ENCODE measurements around the gene HYPK.

Gene HYPK

DNA sequence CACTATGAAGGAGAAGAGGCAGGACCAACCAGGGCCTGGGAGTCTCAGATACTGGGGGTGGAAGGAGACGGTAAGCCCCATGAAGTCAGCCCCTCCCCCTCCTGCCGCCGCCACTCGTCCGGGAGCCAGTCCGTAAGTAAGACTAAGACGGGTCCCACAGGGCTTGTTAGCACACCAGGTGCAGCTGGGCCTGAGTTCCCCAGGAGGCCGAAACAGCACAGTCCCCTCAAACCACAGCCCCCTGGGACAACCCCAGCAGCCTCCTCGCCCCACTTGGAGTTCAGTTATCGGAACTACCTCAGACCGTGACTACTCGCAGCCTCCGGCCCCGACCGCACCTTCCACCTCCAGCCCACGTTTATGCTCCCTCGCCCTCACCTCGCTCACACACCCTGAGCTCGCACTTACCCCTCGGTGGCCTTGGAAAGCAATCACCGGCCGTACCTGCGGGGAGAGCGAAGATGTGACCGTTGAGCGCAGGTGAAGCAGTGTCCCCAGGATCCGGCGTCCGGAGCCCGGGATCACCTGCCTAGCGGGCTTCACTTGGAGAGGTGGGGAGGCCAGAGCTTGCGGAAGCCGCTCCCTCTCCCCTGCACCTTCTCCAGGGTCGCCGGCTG lies 24.2 kb upstream of the HYPK start:
- no peak for TF ChIP-seq Cebpa-rat (IDR thresholded peaks at IDR 0.05)
- Histone ChIP-seq H3K4me2 (peak overlapping the region; percentile 93), H3K9me3 (no peaks in the 10 kb centered on the region), H3K27ac (peak overlapping the region; percentile 86), H4K20me1 (peaks cover 53% of the 10 kb centered on the region), H3K36me3 (peaks cover 33% of the 10 kb centered on the region), H3K4me3 (peak overlapping the region; percentile 67), H3K9ac (peak overlapping the region; percentile 82; the same call in 1 of the 2 replicates), H3K4me1 (peaks cover 39% of the 10 kb centered on the region), H3K27me3 (no peaks in the 10 kb centered on the region)

DNA sequence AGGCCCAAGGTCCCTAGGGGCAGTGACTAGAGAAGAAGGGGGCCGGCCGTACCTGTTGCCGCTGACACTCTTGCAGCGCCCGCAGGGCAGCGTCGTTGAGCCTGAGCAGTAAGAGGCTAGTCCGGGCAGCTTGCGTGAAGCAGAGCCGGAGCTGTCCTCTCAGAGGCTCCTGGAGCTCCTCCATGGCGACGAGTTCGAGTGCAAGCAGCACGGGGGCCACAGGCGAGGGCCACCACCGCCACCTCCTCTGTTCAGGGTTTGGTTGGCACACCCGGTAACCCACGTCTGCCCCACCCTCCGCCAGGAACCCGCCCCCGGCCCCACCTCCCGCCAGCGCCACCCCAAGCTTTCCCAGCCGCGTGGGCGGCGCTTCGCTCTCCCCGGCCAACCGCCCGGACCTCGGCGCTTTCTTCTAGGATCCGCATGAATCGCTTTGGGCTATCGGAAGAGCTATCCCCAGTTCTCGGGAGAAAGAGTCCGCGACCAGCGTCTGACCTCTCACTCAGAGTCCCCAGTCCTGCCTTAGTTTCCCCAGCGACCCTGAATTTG lies 23.6 kb upstream of the HYPK start, which contains the start of gene ELL3:
Gene ELL3, minus strand, starts transcription at position 249 of the 549 bp plus-strand sequence. Its CDS starts 65 bp downstream, at position 184.
- H3K27me3 ChIP-seq: no peaks in the 10 kb centered on the region
- TF ChIP-seq Cebpa-rat (IDR thresholded peaks at IDR 0.05): no peak
- H3K36me3 ChIP-seq: peaks cover 27% of the 10 kb centered on the region
- H3K27ac ChIP-seq: peak within 1 kb of the TSS; percentile 86
- peaks cover 49% of the 10 kb centered on the region for H4K20me1 ChIP-seq
- H3K4me1 ChIP-seq: peaks cover 39% of the 10 kb centered on the region
- peak within 1 kb of the TSS; percentile 82 for H3K9ac ChIP-seq
- peak within 1 kb of the TSS; percentile 67 for H3K4me3 ChIP-seq
- no peaks in the 10 kb centered on the region for H3K9me3 ChIP-seq
- peak within 1 kb of the TSS; percentile 93 for H3K4me2 ChIP-seq

DNA sequence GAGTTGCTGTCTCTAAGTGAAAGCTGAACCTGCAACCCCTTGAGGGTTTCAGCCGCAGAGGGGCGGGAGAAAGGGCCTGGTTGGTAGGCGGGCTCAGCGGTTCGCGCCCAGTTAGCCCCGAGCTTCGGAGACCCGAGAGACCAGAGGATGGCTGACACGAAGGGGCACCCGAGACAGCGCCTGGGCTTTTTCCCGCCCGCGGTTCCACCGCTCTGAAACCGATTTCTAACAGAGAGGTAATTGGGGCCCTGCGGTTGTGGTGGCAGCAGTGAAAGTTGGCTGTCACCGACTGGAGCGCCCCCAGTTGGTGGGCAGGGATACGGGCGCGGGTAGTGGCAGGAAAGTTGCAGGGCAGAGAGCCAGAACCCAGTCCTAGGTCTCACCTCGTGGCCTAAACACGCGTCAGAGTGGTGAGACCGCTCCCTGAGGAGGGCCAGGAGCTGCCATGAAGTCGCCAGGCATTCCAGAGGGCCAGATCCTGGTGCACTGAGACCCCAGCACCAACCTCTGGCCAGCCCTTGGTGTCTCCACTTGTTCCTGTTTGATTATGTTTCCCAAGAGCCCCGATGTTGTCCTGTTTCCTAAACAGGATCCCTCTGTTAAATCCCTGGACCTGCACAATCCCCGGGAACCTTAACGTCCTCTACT lies 23.0 kb upstream of the HYPK start:
- no peaks in the 10 kb centered on the region for H3K9me3 ChIP-seq
- no peak for TF ChIP-seq Cebpa-rat (IDR thresholded peaks at IDR 0.05)
- H4K20me1 ChIP-seq: peaks cover 43% of the 10 kb centered on the region
- peak overlapping the region; percentile 86 for H3K27ac ChIP-seq
- H3K4me1 ChIP-seq: peaks cover 39% of the 10 kb centered on the region
- no peaks in the 10 kb centered on the region for H3K27me3 ChIP-seq
- H3K4me3 ChIP-seq: peak overlapping the region; percentile 67
- H3K9ac ChIP-seq: peak overlapping the region; percentile 82
- peak overlapping the region; percentile 93 for H3K4me2 ChIP-seq
- peaks cover 21% of the 10 kb centered on the region for H3K36me3 ChIP-seq

- no peak overlapping the region for H3K4me2 ChIP-seq
These were observed 21.4 kb upstream of the HYPK start for GRCh38 chr15:43779016-43779415.

GRCh38 chr15:43789409-43789808 lies 11.0 kb upstream of the HYPK start:
- Histone ChIP-seq H4K20me1 (peaks cover 21% of the 10 kb centered on the region), H3K27me3 (no peaks in the 10 kb centered on the region), H3K36me3 (peaks cover 14% of the 10 kb centered on the region), H3K4me3 (no peak overlapping the region), H3K4me1 (peaks cover 30% of the 10 kb centered on the region), H3K27ac (no peak overlapping the region), H3K9ac (no peak overlapping the region), H3K4me2 (no peak overlapping the region), H3K9me3 (no peaks in the 10 kb centered on the region)
- no peak for TF ChIP-seq Cebpa-rat (IDR thresholded peaks at IDR 0.05)

More at GRCh38 chr15:43779016-43779415, 21.4 kb upstream of the HYPK start:
- no peak for TF ChIP-seq Cebpa-rat (IDR thresholded peaks at IDR 0.05)
- H4K20me1 ChIP-seq: peaks cover 27% of the 10 kb centered on the region
- no peak overlapping the region for H3K9ac ChIP-seq
- no peak overlapping the region for H3K4me3 ChIP-seq
- H3K27me3 ChIP-seq: no peaks in the 10 kb centered on the region
- peaks cover 5% of the 10 kb centered on the region for H3K36me3 ChIP-seq
- no peak overlapping the region for H3K27ac ChIP-seq
- H3K4me1 ChIP-seq: peaks cover 38% of the 10 kb centered on the region
- H3K9me3 ChIP-seq: no peaks in the 10 kb centered on the region

DNA sequence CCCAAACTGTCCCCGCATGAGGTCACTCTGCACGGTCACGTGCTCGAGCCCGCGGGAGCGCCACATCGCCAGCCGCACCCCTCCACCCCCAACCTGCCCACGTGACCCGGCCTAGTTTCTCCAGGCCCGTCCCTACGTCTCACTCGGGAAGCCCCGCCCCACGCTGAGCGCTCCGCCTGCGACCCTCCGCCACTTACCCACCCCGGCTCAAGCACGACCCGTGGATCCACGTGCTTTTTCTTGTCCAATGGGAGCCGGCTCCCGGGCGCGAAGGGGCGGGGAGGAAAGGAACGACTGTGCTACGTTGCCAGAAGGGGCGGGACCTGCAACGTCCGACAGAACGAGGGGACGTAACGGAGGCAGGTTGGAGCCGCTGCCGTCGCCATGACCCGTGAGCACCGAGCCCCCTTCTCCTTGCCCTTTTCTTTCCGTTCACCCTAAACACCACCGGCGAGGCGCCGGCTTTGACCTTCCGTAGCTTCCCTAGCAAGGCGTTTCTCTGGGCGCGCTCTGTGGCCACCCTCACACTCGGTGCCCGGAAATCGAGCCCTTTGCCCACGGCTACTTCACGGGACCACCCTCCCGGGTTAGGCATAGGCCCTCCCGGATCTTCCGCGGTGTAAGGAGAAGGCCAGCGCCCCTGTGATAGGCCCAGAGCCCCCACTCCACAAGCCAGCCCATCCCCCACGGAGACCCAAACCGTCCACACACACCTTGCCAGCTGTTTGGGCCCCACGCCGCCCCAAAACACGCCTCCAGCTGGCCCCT lies 8.2 kb upstream of the HYPK start, which contains the start of gene SERF2:
Gene SERF2, plus strand, starts transcription at position 328 of the 768 bp plus-strand sequence. Its CDS starts 57 bp downstream, at position 385.
- Histone ChIP-seq H3K36me3 (peaks cover 42% of the 10 kb centered on the region), H3K4me1 (peaks cover 35% of the 10 kb centered on the region), H4K20me1 (peaks cover 47% of the 10 kb centered on the region), H3K9ac (peak within 1 kb of the TSS; percentile 98), H3K9me3 (no peaks in the 10 kb centered on the region), H3K27ac (peak within 1 kb of the TSS; percentile 95), H3K4me3 (peak within 1 kb of the TSS; percentile 99), H3K4me2 (peak within 1 kb of the TSS; percentile 94), H3K27me3 (no peaks in the 10 kb centered on the region)
- TF ChIP-seq Cebpa-rat (IDR thresholded peaks at IDR 0.05): no peak

- H3K4me1 ChIP-seq: peaks cover 39% of the 10 kb centered on the region
- H3K9ac ChIP-seq: peak overlapping the region; percentile 98
- H3K9me3 ChIP-seq: no peaks in the 10 kb centered on the region
- H3K4me2 ChIP-seq: peak overlapping the region; percentile 94
- peaks cover 49% of the 10 kb centered on the region for H3K36me3 ChIP-seq
- no peaks in the 10 kb centered on the region for H3K27me3 ChIP-seq
- H3K27ac ChIP-seq: peak overlapping the region; percentile 95
- peak overlapping the region; percentile 99 for H3K4me3 ChIP-seq
- no peak for TF ChIP-seq Cebpa-rat (IDR thresholded peaks at IDR 0.05)
- H4K20me1 ChIP-seq: peaks cover 54% of the 10 kb centered on the region
These were observed 7.5 kb upstream of the HYPK start for GRCh38 chr15:43792761-43793476.

DNA sequence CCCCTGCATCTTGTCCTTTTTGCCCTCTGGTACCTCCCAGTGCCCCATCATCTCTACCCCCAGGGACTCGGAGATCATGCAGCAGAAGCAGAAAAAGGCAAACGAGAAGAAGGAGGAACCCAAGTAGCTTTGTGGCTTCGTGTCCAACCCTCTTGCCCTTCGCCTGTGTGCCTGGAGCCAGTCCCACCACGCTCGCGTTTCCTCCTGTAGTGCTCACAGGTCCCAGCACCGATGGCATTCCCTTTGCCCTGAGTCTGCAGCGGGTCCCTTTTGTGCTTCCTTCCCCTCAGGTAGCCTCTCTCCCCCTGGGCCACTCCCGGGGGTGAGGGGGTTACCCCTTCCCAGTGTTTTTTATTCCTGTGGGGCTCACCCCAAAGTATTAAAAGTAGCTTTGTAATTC lies 6.8 kb upstream of the HYPK start:
- Histone ChIP-seq H3K27ac (peak overlapping the region; percentile 95), H4K20me1 (peaks cover 61% of the 10 kb centered on the region), H3K27me3 (no peaks in the 10 kb centered on the region), H3K9ac (peak overlapping the region; percentile 98), H3K36me3 (peaks cover 57% of the 10 kb centered on the region), H3K4me2 (peak overlapping the region; percentile 94), H3K4me3 (peak overlapping the region; percentile 99), H3K9me3 (no peaks in the 10 kb centered on the region), H3K4me1 (peaks cover 45% of the 10 kb centered on the region)
- TF ChIP-seq Cebpa-rat (IDR thresholded peaks at IDR 0.05): no peak

Data from BLaER1 (cell line).